ENCODE measurements around the gene UNC119B.
A peak's percentile ranks its signal among the peaks of the same experiment; 100 is the strongest.
"Not testable (repeated sequence)": the region's sequence is repeated elsewhere in the genome, so short reads cannot be mapped to it uniquely, and the experiment has no call there.

The UNC119B gene

DNA sequence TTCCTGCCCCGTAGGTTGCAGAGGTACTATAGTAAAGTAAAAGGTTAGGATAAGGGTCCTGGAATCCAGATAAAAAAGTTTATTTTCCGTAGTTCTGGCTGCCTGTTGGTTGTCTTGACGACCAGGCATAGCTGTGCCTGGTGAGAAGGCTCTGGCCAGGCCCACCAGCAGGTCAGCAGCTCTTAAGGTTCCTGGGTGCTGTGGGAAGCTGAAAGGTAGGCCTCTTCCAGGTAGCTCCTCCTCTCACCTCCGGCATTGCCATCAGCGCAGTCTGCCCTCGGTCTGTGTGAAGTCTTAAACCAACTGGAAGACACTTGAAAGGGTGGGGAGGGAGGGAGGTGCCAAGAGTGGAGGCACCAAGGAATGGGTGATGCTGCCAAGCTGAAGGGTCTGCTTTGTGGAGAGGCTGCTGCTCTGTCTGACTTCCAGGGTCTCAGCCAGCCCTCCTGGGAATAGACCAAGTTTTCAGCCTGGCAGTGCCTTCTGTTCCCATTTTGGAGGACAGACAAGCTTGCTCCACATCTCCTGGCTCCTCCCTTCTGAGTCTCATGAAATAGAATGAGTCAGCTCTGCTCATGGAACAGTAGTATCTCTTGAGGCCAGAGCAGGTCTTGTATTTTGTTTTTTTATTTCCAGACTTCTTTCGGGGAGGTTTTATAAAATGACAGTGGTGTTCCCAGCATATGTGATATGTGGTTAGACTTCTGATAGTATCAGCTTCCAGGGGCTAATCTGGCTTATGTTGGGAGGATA lies 10.2 kb downstream of the UNC119B start:
- DNase-seq = no peak

DNA sequence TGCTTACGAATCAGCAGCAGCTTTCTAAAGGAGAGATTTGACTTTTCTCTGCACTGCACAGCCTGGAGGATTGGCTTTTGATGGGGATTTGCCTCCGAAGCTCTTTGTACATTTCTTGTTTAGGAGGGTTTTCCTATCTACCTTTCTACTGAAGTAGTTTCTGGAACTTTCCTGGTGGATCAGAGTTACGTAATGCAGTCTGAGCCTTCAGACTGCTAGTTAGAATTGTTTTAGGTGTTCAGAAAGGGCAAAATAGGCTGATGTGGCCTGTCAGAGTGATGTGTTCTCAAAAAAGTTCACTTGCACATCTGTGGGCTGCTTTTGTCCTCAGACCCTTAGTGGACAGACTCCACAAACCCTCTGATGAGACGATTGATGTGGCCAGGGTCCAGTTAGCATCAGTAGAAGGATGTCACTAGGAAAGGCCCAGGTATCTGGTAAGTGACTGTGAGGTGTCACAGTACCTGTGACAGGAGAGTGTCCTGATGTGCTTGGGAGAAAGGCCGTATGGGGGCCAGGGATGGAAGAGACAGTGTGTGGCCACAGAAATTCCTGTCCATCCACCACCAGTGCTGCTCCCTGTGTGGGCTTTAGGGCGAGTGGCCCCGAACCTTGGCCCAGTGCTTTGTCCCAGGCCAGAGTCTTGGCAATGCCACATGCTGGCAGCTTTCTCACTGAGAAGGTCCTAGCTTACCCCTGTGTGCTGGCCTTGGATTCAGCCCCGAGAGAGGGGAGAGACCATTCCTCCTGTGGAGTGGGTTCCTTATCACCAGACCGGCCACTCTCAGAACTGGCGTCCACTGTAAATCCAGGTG lies 10.9 kb downstream of the UNC119B start:
- DNase-seq = no peak

DNA sequence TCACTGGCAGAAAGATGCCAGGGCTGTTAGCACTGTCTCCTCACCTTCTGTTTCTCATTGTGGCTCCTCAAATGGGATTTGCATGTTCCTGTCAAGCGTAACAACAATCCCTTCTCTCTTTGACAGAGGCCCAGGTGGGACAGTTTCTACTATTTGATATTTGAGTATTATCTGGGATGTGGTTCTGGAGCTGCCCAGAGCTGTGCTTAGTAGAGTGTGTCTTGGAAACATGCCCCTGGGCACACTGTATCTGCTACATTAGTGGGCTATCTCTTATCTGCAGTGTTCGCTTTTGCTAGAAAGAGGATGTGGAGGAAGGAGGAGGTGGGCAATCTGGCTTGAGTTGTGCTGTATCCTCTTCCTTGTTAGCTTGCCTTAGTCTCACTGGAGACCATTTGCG lies 11.6 kb downstream of the UNC119B start:
- DNase-seq = no peak

DNA sequence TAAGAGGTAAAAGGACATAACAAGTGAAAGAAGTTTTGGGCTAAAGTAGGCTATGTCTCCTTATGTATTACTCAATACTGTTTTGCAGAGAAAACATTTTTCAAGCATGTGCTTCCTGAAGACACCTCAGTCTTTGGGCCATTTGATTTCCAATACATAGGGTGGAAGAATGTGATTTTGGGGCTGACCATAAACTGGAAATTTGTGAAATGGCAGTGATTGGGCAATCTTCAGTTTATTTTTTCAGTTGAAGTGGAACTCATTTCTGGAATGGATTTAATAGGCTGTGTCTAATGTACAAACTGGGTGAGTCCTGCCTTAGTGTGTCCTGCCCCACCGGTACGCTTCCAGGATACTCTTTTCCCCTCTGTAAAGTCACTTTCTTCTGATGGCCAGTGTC lies 12.5 kb downstream of the UNC119B start:
- no peak for DNase-seq

DNA sequence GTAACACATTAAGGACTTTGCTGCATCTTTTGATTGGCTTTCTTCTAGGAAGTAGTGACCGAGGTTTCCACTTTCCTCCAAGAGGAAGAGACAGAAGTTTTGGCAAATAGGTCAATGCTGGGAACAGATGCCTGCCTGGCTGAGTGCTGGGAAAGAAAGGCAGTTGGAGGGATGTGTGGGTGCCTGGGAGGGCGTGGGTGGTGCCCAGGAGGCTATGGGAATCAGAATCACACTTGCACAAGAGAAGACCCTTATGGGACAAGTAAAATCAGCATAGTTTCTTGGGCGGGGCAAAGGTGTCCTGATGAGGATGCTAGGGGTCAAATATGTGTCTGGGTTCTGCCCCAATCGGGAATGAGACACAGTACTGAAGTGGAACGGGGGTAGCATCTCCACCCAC lies 14.5 kb downstream of the UNC119B start:
- no peak for DNase-seq

DNA sequence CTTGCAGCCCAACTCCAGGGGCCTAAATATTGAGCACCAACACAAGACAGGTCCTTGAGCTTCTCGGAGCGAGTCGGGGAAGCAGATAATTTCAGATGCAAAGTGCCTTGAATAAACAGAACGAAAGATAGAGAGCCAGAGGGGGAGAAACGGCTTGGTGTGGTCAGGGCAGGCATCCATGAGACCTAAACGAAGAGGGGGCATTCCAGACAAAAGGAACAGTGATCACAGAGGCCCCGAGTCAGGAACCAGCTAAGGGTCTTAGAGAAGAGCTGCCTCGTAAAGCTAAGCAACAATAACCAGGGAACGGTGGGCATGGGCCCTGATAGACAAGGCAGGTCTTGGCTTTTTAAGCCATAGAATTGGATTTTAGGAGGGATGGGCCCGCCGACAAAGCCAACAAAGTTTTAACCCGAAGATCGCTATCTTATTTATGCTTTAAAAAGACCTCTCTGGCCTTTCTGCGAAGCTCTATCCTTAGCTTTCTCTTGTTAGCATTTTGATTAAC lies 14.9 kb downstream of the UNC119B start:
- no peak for DNase-seq

DNA sequence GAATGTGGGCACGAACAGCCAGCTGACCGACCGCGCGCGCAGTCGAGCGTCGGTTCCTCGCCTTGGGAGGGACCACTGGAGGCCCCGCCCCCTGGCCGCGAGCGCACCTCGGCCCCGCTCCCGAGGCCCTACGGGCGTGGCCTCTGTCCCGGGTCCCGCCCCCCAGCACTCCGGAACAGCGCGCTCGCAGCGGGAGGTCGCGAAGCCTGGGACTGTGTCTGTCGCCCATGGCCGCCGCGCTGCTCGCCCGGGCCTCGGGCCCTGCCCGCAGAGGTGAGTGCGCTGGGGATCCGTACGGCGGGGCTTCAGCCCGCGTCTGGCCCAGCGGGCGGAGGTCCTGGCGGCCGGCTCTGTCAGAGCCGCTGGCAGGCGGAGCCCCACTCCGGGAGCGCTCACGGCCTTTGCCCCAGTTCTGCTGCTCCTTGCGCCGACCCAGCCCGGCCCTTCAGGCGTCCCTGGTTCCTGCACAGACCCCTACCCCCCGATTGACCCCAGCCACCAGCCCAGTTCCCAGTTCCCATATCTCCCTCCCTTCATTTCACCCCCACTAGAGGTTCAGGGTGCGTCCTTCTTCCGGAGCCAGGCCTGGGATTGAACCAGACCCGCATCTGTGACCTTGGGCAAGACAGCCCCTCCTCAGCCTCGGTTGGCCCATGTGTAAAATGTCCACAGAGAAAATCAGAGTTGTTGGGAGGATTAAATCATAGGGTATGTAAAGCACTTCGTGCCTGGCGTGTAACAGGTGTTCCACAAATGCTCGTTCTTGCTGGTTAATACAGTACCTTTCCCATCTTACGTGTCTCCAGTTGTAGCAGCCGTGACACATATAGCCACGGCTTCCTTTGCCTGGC lies 15.6 kb downstream of the UNC119B start, which contains the start of gene ACADS:
ACADS (plus strand) TSS at position 168 of the 851 bp plus-strand sequence; CDS start at position 228, 60 bp downstream.
- DNase-seq = peak; percentile 92

DNA sequence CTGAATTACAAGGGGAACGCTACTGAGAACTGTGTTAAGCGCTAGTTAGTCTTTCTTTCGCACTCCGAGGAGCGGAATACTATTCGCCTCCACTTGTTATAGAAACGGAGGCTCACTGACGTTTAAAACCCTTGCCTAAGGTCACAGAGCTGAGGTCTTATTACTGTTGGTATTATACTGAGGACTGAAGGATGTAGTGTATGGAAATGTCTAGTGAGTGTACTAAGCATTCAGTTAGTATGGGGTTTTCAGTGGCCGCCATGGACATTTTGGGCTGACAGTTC lies 16.2 kb downstream of the UNC119B start:
- DNase-seq = no peak

DNA sequence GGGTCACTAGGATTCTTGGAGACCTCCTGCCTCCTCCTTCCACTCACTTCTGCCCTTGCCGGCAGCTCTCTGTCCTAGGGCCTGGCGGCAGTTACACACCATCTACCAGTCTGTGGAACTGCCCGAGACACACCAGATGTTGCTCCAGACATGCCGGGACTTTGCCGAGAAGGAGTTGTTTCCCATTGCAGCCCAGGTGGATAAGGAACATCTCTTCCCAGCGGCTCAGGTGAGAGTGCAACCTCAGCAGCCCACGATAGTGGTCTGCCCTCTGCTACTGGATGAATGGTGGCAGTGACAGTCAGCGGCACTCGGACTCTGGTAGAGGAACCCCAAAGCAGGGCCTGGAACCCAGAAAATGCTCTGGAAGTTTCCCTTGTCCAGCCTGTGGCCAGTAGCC lies 16.7 kb downstream of the UNC119B start:
- DNase-seq = no peak

DNA sequence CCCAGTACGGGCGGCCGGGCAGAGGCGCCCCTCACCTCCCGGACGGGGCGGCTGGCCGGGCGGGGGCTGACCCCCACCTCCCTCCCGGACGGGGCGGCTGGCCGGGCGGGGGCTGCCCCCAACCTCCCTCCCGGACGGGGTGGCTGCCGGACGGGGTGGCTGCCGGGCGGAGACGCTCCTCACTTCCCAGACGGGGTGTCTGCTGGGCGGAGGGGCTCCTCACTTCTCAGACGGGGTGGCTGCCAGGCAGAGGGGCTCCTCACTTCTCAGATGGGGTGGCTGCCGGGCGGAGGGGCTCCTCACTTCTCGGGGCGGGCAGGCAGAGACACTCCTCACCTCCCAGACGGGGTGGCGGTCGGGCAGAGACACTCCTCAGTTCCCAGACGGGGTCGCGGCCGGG lies 21.9 kb downstream of the UNC119B start:
- not testable (repeated sequence) for DNase-seq

DNA sequence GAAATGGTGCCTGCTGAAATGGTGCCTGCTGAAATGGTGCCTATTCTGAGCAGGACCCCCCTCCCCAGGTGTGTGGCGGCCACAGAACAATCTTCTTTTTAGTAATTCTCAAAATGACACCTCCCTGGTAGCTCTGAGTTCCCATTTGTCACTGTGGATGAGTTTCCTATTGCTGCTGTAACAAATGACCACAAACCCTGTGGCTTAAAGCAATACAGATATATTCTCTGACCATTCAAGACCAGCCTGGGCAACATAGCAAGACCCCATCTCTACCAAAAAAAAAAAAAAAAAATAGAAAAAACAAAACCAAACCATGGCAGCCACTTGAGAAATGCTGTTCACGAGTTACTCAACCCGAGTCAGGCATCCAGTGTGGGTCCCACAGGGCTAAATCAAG lies 23.3 kb downstream of the UNC119B start:
- no peak for DNase-seq

DNA sequence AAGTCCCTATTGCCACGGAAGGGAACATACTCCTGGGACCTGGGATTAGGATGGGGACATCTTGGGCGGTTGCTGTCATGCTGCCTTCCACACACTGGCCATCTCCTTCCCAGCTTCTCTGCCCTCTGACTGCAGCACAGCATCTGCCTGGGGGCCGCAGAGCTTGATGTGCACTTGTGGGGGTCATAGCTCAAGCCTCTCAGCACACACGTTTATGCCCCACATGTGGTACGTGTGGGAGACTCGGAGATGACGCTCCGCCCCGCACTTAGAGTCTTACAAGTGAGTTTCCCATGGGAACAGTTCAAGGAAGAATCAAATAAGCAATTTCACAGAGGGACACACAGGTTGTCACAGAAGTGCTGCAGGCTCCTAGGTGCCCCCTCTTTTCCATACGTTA lies 24.0 kb downstream of the UNC119B start:
- DNase-seq = no peak

DNA sequence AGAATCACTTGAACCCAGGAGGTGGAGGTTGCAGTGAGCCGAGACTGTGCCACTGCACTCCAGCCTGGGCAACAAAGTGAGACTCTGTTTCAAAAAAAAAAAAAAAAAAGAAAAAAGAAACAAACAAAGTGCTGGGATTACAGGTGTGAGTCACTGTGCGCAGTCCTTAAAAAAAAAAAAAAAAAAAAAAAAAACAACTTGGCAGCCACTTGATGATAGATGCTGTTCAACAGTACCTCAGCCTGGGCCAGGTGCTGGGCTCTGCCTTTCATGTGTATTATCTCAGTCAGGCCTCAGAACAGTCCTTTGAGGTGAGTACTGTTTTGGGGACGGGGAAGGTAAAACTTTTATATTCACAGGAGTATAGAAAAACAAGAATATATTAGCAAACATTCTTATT lies 24.9 kb downstream of the UNC119B start:
- DNase-seq = no peak

DNA sequence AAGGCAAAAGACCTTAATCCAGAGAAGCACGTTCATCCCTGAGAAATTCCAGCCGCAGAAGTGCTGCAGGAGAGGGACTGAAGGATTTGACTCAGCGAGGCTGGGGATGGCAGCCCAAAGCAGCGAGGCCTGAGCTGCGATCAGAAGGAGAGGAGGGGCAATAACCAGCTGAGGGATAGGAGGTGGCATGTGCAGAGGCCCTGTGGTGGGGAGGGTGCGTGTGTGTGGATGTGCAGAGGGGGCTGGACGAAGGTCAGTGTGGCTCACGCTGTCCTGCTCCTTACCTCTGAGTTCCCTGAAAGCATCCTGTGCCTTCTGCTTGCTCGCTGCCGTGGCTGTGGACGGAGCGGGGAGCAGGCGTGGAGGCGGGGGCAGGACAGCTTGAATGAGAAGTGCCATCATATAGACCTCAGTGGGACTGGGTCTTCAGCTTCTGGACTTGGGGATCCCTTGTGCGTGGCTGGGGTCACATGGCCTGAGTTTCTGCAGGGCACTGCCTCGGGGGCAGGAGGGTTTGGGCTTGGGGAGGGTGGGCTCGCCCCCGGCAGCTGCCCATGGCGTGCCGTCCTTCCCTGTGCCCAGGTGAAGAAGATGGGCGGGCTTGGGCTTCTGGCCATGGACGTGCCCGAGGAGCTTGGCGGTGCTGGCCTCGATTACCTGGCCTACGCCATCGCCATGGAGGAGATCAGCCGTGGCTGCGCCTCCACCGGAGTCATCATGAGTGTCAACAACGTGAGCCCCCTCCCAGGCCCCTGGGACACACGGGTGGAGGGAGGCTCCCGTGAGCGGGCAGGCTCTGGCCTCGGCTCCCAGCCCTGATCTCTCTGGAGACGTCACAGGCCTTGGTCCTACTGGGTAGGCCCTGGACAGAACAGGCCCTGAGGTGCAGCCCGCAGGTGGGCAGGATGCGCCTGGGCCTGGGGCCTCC lies 26.4 kb downstream of the UNC119B start:
- no peak for DNase-seq

DNA sequence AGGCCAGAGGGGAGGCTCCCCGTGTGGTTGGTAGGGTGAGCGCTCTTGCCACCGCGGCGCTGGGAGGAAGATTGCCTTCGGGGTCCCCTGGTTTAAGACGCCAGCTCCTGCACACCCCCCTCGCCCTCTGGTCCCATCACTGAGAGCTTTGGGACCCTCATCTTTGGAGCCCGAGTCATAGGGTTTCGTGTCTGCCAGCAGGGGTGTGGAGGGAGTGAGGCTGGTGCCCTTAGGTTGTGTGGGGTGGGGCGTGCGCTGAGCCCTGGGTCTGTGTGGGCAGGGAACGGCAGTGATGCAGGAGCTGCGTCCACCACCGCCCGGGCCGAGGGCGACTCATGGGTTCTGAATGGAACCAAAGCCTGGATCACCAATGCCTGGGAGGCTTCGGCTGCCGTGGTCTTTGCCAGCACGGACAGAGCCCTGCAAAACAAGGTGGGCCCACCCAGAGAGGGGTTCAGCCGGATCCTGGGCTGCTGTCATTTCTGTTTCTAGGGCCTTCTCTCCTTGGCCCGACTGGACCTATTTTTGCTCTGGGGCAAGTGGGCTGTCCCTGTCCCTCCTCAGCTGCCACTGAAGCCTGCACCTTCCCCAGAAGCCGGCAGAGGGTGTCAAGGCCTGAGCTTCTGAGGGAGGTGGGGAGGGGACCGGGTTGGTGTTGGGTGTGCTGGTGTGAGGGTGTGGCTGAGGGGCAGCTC lies 27.4 kb downstream of the UNC119B start:
- DNase-seq = no peak

DNA sequence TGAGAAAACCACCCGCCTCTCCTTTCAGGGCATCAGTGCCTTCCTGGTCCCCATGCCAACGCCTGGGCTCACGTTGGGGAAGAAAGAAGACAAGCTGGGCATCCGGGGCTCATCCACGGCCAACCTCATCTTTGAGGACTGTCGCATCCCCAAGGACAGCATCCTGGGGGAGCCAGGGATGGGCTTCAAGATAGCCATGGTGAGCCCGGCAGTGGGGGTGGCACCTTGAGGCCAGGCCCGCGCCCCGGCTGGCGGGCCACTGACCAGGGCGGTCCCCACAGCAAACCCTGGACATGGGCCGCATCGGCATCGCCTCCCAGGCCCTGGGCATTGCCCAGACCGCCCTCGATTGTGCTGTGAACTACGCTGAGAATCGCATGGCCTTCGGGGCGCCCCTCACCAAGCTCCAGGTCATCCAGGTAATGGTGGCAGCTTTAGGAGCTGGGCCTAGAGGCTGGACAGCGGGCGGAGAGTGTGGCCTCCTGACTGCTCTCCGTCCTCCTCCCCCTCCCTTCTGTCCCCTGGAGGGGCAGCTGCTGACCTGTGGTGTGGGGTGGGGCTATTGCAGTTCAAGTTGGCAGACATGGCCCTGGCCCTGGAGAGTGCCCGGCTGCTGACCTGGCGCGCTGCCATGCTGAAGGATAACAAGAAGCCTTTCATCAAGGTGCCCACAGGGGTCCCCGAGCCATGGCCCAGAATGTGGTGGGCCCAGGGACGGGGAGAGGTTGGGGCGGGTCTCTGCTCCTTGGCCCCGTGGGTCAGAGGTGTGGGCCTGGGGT lies 28.2 kb downstream of the UNC119B start:
- DNase-seq = no peak

DNA sequence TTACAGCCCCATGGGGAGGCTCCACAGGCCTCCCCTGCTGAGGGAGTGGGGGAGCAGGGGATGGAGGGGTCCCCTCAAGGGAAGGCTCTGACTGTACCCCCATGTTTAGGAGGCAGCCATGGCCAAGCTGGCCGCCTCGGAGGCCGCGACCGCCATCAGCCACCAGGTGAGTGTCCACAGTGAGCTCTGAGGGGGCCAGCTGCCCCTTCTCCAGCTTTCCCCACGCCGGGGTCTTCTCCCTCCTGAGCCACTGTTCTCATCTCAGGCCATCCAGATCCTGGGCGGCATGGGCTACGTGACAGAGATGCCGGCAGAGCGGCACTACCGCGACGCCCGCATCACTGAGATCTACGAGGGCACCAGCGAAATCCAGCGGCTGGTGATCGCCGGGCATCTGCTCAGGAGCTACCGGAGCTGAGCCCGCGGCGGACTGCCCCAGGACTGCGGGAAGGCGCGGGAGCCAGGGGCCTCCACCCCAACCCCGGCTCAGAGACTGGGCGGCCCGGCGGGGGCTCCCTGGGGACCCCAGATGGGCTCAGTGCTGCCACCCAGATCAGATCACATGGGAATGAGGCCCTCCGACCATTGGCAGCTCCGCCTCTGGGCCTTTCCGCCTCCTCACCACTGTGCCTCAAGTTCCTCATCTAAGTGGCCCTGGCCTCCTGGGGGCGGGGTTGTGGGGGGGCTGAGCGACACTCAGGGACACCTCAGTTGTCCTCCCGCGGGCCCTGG lies 28.9 kb downstream of the UNC119B start:
- DNase-seq = no peak

DNA sequence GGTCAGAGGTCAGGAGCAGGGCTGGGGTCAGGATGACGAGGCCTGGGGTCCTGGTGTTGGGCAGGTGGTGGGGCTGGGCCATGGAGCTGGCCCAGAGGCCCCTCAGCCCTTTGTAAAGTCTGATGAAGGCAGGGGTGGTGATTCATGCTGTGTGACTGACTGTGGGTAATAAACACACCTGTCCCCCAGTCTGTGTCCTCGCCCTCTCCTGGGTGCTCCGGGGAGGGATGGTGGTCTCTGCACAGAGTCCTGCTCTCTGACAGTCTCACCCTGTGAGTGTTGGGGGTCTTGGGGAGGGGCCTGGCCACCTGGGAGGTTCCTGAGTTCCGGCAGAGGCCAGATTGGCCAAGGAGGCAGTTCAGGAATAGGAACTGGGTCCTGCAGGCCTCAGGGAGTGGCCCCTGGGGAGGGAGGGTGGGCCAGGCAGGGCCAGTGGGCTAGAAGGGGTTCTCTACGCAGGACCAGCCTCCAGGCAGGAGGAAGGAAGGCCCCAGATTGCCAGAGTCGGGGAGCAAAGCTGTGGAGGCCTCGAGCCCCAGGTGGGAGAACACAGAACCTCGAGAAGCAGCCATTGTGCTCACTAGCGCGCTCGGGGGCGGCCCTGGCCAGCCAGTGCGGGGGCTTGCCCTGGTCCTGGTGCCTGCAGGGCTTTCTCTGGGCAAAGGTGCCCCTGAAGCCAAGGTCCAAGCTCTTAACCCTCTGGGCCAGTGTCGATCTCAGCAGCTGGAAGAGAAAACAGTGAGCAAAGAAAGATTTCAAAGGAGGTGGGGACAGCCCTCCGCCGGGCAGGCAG lies 29.8 kb downstream of the UNC119B start:
- DNase-seq = no peak

DNA sequence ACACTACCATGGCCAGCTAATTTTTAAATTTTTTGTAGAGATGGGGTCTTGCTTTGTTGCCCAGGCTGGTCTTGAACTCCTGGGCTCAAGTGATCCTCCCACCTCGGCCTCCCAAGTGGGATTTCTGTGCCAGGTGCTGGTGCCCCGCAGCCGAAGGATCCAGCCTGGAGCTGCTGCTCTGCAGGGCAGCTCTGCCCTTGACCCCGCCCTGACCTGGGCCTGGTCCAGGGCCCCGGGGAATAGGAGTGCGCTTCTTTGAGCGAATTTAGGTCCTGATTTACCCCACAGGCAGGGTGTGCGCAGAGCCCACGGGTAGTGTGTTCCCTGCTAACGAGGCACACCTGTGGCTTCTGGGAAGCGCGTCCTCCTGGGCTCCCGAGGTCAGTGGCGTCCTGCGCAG lies 30.6 kb downstream of the UNC119B start:
- DNase-seq = no peak
